NCI-H128 (cell line): Measurements from ENCODE around the gene ABCA9.

ENCODE experiments used
- DNase-seq: peaks from one replicate; lab custom pipeline; 2025; ENCODE audit not compliant: unreplicated experiment; lab: John Stamatoyannopoulos, UW

Gene ABCA9

GRCh38 chr17:69069226-69069750, 8.6 kb upstream of the ABCA9 start:
- no peak for DNase-seq

DNA sequence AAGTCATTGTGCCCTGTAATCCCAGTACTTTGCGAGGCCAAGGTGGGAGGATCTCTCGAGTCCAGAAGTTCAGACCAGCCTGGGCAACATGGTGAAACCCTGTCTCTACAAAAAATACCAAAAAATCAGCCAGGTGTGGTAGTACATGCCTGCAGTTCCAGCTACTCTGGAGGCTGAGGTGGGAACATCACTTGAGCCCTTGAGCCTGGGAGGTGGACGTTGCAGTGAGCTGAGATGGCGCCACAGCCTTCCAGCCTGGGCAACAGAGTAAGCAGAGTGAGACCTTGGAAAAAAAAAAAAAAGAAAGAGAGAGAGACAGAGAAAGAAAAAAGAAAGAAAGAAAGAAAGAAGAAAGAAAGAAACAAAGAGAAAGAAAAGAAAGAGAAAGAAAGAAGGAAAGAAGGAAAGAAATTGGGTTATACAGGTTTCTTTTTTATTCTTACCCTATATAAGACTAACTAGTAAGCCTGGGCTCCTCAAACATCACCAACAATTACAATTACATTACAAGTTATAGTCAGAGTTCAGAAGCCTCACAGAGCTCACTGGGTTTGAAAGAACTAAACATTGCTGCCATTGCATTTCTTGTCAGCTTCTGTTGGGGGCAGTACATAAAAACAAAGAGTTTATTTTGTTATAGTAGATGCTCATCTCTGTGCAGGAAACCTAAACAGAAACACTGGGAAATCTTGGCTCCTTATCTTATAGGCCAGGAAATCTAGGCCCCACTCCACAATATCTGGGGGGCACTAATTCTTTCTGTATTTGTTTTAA, 6.7 kb upstream of the ABCA9 start:
- no peak for DNase-seq

DNA sequence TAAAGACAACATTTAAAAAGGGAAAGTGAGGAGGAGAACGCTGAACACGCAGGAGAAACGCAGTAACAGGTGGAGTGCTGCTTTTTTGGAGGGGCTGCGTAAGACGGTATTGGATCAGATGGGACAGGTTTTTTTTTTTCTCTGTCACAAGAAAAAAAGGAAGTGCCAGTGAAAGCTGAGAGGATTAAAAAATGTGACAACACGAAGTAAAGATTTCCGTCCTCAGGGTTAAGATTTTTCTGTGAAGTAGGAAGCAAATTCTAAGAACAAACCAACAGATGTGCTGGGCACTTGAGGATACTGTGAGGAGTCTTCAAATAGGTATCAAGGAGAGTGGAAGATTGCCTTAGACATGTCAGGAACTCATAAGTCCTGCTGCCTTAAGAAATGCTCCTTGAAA, 5.8 kb upstream of the ABCA9 start:
- no peak for DNase-seq

GRCh38 chr17:69065113-69065512, 4.4 kb upstream of the ABCA9 start:
- DNase-seq: no peak

DNA sequence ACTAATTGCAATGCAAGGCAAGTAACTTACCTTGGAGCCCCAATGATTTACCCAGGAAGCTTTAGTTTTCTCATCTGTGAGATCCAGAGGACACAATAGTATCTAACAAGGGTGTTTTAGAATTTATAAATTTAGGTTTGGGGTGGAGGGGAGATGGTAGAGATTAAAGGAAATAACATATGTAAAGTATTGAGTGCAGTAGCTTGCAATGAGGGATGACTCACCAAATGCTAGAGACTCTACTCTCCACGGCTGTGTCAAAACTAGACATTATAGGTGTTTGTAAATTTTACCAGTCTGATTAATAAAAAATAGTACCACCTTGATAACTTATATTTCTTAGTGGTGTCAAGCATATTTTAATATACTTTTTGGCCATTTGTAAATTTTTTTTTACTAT, 3.7 kb upstream of the ABCA9 start:
- no peak for DNase-seq

- no peak for DNase-seq
Observed at GRCh38 chr17:69064001-69064400, 3.3 kb upstream of the ABCA9 start.

GRCh38 chr17:69062860-69063581, 2.3 kb upstream of the ABCA9 start:
- DNase-seq: no peak

GRCh38 chr17:69061721-69062556, 1.2 kb upstream of the ABCA9 start:
- DNase-seq: no peak

- no peak for DNase-seq
Observed at GRCh38 chr17:69059458-69060175, 1.1 kb downstream of the ABCA9 start.

- DNase-seq: no peak
Observed at GRCh38 chr17:69058165-69058564, 2.6 kb downstream of the ABCA9 start.

DNA sequence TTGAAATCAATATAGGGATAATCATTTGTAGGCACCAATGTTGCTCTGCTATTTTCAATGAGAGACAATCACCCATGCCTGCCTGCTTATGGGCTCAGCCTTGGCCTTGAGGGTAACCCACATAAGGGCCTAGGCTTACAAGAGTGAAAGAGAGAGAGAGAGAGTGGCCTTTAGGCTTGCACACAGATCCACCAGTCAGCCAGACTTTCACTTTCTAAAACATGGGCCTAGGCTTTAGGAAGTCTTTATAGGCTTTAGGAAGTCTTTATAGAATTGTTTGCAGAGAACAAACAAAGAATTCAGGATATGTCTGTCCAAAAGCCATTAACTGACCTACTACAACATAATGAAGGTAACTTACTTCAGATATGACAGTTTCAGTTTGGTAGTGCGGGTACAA, 3.4 kb downstream of the ABCA9 start:
- DNase-seq: no peak

- no peak for DNase-seq
Observed at GRCh38 chr17:69056179-69056823, 4.4 kb downstream of the ABCA9 start.

- DNase-seq: no peak
Observed at GRCh38 chr17:69055334-69055733, 5.4 kb downstream of the ABCA9 start.

DNA sequence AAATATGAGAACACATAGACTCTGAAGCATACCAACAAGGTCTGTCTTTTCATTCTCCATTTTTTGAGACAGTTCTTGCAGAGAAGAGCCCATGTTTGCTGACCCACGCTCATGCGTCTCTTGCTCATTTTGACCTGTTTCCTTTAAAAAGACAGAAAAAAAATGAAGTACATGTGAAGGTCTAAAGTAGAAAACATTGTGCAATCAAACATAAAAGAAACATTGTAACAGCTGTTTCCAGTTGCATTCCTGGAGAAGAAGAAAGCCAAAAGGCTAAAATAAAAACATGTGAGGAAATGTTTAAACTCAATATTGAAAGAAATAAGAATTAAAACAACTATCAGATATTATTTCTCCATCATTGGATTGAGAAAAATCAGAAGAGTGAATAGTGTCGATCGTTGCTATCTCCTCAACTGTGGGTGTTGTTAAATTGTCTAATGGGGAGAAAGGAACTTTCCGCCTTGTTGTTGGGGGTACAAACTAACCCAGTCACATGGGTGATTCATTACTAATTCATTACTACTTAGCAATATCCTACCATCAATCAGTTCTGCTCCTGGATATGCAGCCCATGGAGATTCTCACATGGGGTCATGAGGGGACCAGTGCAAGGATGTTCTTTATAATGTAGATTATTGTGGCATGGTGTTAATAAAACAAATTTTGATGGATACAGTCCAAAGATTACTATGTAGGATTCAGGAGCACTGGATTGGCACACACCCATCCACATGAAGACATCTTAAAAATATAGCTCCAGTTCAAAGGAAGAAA, 9.5 kb downstream of the ABCA9 start:
- no peak for DNase-seq

DNA sequence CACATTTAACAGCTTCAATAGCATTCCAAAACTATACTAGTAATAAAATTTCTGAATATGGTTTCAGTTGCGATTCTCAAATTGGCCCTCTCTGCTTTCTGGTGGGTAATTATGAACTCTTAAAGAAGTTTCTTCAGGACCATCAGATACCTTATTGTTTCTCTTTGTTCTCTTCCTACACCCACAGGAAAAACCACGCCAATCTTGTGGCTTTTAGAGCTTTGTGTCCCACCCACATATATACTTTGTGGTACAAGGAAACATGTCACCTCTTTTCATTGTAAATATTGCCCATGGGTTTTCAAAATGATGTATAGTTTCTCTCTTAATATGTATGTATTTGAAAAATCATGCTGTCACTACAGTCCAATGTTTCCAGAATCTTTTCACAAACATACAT, 12.1 kb downstream of the ABCA9 start:
- DNase-seq: no peak

GRCh38 chr17:69047368-69048263, 13.1 kb downstream of the ABCA9 start:
- DNase-seq: no peak

GRCh38 chr17:69046121-69046807, 14.5 kb downstream of the ABCA9 start:
- no peak for DNase-seq

DNA sequence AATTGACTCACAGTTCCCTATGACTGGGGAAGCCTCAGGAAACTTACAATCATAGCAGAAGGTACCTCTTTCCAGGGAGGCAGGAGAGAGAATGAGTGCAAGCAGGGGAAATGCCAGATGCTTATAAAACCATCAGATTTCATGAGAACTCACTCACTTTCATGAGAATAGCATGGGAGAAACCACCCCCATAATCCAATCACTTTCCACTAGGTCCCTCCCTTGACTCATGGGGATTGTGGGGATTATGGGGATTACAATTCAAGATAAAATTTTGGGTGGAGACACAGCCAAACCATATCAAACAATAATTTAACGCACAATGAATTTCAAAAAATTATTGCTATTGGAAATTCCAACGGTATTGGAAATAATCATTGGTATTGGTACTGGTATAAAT, 15.1 kb downstream of the ABCA9 start:
- no peak for DNase-seq
